Measurements from ENCODE around the gene RAPGEF6.

DNA sequence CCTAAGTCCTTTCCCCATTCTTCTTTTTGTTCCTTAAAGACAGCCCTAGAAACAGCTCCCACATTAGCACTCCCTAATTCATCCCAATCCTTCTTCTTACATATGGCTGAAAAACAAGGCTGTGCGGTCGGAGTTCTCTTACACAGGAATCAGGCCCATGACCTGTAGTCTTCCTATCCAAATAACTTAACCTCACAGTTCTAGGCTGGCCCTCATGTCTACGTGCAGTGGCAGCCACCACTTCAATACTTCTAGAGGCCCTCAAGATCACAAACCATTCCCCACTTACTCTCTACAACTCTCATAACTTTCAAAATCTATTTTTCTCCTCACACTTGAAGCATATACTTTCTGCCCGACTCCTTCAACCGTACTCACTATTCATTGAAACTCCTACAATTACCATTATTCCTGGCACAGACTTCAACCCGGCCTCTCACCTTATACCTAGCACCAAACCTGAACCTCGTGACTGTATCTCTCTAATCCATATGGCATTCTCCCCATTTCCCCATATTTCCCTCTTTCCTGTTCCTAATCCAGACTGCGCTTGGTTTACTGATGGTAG lies 59.3 kb downstream of the RAPGEF6 start:
- TF ChIP-seq, protein P1, sequence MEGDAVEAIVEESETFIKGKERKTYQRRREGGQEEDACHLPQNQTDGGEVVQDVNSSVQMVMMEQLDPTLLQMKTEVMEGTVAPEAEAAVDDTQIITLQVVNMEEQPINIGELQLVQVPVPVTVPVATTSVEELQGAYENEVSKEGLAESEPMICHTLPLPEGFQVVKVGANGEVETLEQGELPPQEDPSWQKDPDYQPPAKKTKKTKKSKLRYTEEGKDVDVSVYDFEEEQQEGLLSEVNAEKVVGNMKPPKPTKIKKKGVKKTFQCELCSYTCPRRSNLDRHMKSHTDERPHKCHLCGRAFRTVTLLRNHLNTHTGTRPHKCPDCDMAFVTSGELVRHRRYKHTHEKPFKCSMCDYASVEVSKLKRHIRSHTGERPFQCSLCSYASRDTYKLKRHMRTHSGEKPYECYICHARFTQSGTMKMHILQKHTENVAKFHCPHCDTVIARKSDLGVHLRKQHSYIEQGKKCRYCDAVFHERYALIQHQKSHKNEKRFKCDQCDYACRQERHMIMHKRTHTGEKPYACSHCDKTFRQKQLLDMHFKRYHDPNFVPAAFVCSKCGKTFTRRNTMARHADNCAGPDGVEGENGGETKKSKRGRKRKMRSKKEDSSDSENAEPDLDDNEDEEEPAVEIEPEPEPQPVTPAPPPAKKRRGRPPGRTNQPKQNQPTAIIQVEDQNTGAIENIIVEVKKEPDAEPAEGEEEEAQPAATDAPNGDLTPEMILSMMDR (IDR thresholded peaks at IDR 0.05): no peak
- no peak for TF ChIP-seq ZFX (IDR thresholded peaks at IDR 0.05; ENCODE audit: borderline replicate concordance)
